SK-N-SH treated with all-trans-retinoic acid at 6 μM for 48 hours (cell line): ENCODE results near the gene CKLF.

ENCODE experiments used
- ATAC-seq: fragments of 200-7000 bp; cut with Tn5 transposase; 3 replicates; pipeline ENCODE4 v1.9.1; 2020; ENCODE audit warnings: mild to moderate bottlenecking, moderate library complexity
- ARNTL ChIP-seq: fragments of 450-650 bp; formaldehyde crosslinking; IDR thresholded peaks from 2 replicates; pipeline ENCODE4 v1.5.0; 2020; ENCODE audit warnings: low read depth, mild to moderate bottlenecking, moderate library complexity, borderline replicate concordance
- BACH2 ChIP-seq: fragments of 250-450 bp; sonication (Bioruptor Pico); IDR thresholded peaks from 2 replicates; pipeline ENCODE4 v1.9.0; 2021; ENCODE audit warnings: mild to moderate bottlenecking, borderline replicate concordance
- CREB5 ChIP-seq: fragments of 250-450 bp; sonication (Bioruptor Pico); IDR thresholded peaks from 2 replicates; pipeline ENCODE4 v1.5.1; 2020; ENCODE audit warnings: low read depth, mild to moderate bottlenecking, moderate library complexity
- CSRNP3 ChIP-seq: fragments of 250-450 bp; sonication (Bioruptor Pico); IDR thresholded peaks from 2 replicates; pipeline ENCODE4 v1.5.1; 2021; ENCODE audit warnings: mild to moderate bottlenecking, moderate library complexity
- ESRRG ChIP-seq: fragments of 250-450 bp; sonication (Bioruptor Pico); IDR thresholded peaks from 2 replicates; pipeline ENCODE4 v1.6.1; 2021; ENCODE audit warnings: mild to moderate bottlenecking
- GLIS3 ChIP-seq: fragments of 250-450 bp; sonication (Bioruptor Pico); IDR thresholded peaks from 2 replicates; pipeline ENCODE4 v1.5.0; 2020; ENCODE audit warnings: mild to moderate bottlenecking, moderate library complexity
- ISL1 ChIP-seq: fragments of 250-450 bp; sonication (Bioruptor Pico); IDR thresholded peaks from 2 replicates; pipeline ENCODE4 v2.1.2; 2022; ENCODE audit warnings: mild to moderate bottlenecking, moderate library complexity
- PATZ1 ChIP-seq: fragments of 250-450 bp; sonication (Bioruptor Pico); IDR thresholded peaks from 2 replicates; pipeline ENCODE4 v1.8.0; 2020; ENCODE audit warnings: mild to moderate bottlenecking, moderate library complexity, borderline replicate concordance
- POU6F1 ChIP-seq: fragments of 250-450 bp; sonication (Bioruptor Pico); IDR thresholded peaks from 2 replicates; pipeline ENCODE4 v1.8.0; 2021; ENCODE audit warnings: low read depth, mild to moderate bottlenecking, moderate library complexity, borderline replicate concordance
- RARB ChIP-seq: fragments of 250-450 bp; sonication (Bioruptor Pico); IDR thresholded peaks from 2 replicates; pipeline ENCODE4 v1.8.0; 2021; ENCODE audit warnings: mild to moderate bottlenecking, moderate library complexity
- SNAI2 ChIP-seq: fragments of 250-450 bp; sonication (Bioruptor Pico); IDR thresholded peaks from 2 replicates; pipeline ENCODE4 v1.5.0; 2020; ENCODE audit warnings: mild to moderate bottlenecking, moderate library complexity
- TOX ChIP-seq: fragments of 250-450 bp; sonication (Bioruptor Pico); IDR thresholded peaks from 2 replicates; pipeline ENCODE4 v1.8.0; 2021; ENCODE audit warnings: mild to moderate bottlenecking, moderate library complexity, borderline replicate concordance
- TSHZ2 ChIP-seq: fragments of 250-450 bp; sonication (Bioruptor Pico); IDR thresholded peaks from 2 replicates; pipeline ENCODE4 v1.5.0; 2020; ENCODE audit warnings: mild to moderate bottlenecking, moderate library complexity
- ZNF70 ChIP-seq: fragments of 450-650 bp; formaldehyde crosslinking; IDR thresholded peaks from 2 replicates; pipeline ENCODE4 v1.5.0; 2020; ENCODE audit warnings: mild to moderate bottlenecking, moderate library complexity
- ZNF8 ChIP-seq: fragments of 450-650 bp; formaldehyde crosslinking; IDR thresholded peaks from 2 replicates; pipeline ENCODE4 v1.5.0; 2020; ENCODE audit warnings: mild to moderate bottlenecking, moderate library complexity

CKLF gene

GRCh38 chr16:66572356-66572755 lies 20.0 kb downstream of the CKLF start:
- TF ChIP-seq ESRRG (CRISPR knock-in tag) = no peak
- TF ChIP-seq PATZ1 (CRISPR knock-in tag) = no peak
- TF ChIP-seq RARB (CRISPR knock-in tag) = no peak
- no peak for TF ChIP-seq ZNF8 (CRISPR knock-in tag)
- no peak for TF ChIP-seq ZNF70 (CRISPR knock-in tag)
- no peak for TF ChIP-seq ISL1 (CRISPR knock-in tag)
- no peak for TF ChIP-seq SNAI2
- TF ChIP-seq CSRNP3 (CRISPR knock-in tag) = no peak
- no peak for TF ChIP-seq TSHZ2 (CRISPR knock-in tag)
- no peak for TF ChIP-seq POU6F1
- TF ChIP-seq GLIS3 (CRISPR knock-in tag) = no peak
- no peak for TF ChIP-seq CREB5 (CRISPR knock-in tag)
- no peak for ATAC-seq

- TF ChIP-seq BACH2 (CRISPR knock-in tag) = no peak
- no peak for TF ChIP-seq CREB5 (CRISPR knock-in tag)
- TF ChIP-seq ARNTL = no peak
- no peak for TF ChIP-seq SNAI2
- no peak for TF ChIP-seq POU6F1
- TF ChIP-seq ZNF70 (CRISPR knock-in tag) = no peak
- no peak for TF ChIP-seq TSHZ2 (CRISPR knock-in tag)
- TF ChIP-seq TOX (CRISPR knock-in tag) = no peak
- no peak for TF ChIP-seq ZNF8 (CRISPR knock-in tag)
- no peak for ATAC-seq
These were observed 21.7 kb downstream of the CKLF start for GRCh38 chr16:66574081-66574480.
